ENCODE measurements around the gene KHK. TPM values are rescaled to one million over a fixed set of nuclear protein-coding genes. Genes with fewer than 3 reads are reported as not detected.

The KHK gene
- total RNA-seq, 1 donor from 2014 or later = 5.3 TPM

DNA sequence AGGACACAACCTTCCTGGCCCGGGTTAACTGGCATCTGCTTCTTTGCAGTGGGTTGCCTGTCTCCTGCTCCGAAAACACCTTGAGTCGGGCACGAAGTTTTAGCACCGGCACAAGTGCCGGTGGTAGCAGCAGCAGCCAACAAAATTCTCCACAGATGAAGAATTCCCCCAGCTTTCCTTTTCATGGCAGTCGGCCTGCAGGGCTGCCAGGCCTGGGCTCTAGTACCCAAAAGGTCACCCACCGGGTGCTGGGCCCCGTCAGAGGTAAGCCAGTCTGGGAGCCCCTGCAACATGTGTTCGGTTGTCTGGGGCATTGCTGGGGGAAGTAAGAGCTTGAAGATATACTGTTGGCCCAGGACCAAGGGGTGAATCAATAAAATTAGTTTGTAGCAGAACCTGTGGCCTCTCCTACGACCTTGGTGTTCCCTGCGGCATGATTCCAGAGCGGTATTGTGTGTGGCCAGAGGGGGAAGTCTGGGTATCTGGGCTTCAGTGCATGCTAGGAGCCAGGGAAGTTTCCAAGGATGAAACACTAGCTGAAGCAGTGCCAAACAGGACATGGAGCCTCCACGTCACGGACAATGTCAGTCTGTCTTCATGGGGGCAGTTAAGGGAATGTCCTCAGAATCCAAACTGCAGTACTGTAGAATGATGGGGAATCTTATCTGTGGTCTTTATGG, 27.3 kb upstream of the KHK start:
- Mint-ChIP-seq H3K9me3 (ENCODE audit: unreplicated experiment) (no peaks in the 10 kb centered on the region), H3K4me1 (ENCODE audit: low read depth, unreplicated experiment) (no peaks in the 10 kb centered on the region), H3K36me3 (ENCODE audit: unreplicated experiment) (peaks cover 5% of the 10 kb centered on the region), H3K27ac (ENCODE audit: unreplicated experiment) (no peak overlapping the region), H3K4me3 (ENCODE audit: unreplicated experiment) (no peak overlapping the region), H3K27me3 (ENCODE audit: unreplicated experiment) (no peaks in the 10 kb centered on the region)
- no peak for DNase-seq
- TF ChIP-seq, protein P1, sequence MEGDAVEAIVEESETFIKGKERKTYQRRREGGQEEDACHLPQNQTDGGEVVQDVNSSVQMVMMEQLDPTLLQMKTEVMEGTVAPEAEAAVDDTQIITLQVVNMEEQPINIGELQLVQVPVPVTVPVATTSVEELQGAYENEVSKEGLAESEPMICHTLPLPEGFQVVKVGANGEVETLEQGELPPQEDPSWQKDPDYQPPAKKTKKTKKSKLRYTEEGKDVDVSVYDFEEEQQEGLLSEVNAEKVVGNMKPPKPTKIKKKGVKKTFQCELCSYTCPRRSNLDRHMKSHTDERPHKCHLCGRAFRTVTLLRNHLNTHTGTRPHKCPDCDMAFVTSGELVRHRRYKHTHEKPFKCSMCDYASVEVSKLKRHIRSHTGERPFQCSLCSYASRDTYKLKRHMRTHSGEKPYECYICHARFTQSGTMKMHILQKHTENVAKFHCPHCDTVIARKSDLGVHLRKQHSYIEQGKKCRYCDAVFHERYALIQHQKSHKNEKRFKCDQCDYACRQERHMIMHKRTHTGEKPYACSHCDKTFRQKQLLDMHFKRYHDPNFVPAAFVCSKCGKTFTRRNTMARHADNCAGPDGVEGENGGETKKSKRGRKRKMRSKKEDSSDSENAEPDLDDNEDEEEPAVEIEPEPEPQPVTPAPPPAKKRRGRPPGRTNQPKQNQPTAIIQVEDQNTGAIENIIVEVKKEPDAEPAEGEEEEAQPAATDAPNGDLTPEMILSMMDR (IDR thresholded peaks at IDR 0.05; ENCODE audit: partially characterized antibody, unreplicated experiment) = no peak

DNA sequence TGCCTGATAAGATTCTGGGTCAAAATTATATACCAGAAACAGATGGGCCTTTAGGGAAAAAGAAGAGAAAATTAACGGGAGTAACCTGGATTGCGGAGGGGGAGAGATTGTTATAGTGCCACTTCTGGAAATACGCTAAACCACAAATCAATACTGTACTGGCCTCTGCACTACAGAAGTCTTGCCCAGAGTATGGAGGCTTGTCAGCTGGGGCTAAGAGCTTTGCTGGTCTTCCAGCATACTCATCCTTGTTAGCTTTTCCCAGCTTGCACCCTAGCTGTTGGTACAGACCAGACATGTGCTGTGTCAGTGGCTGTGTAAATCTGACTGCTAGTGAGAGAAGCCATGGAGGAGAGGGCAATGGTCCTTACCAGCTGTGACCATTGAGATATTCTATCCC, 26.2 kb upstream of the KHK start:
- H3K36me3 Mint-ChIP-seq (ENCODE audit: unreplicated experiment) = peaks cover 5% of the 10 kb centered on the region
- DNase-seq = no peak
- H3K4me3 Mint-ChIP-seq (ENCODE audit: unreplicated experiment) = no peak overlapping the region
- no peaks in the 10 kb centered on the region for H3K9me3 Mint-ChIP-seq (ENCODE audit: unreplicated experiment)
- TF ChIP-seq, protein P1 (IDR thresholded peaks at IDR 0.05; ENCODE audit: partially characterized antibody, unreplicated experiment) = no peak
- peaks cover 1% of the 10 kb centered on the region for H3K4me1 Mint-ChIP-seq (ENCODE audit: low read depth, unreplicated experiment)
- H3K27me3 Mint-ChIP-seq (ENCODE audit: unreplicated experiment) = no peaks in the 10 kb centered on the region
- H3K27ac Mint-ChIP-seq (ENCODE audit: unreplicated experiment) = no peak overlapping the region

DNA sequence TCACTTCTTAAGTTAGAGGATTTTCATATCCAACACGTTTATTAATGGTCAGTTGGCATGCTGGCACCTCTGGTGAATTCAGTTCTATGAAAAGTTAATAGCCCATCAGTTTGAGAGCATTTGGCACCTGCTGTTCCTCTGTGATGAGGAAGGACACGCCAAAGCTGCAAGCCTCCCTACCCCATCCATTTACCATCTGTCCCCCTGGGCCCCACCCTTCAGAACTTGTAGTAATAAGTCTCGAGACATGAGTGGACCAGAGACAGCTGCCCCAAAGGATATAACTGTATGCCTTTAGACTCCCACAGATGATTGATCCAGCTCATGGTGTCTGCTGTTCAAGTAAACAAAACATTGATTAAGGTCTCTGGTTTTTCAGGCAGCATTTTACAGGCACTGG, 21.4 kb upstream of the KHK start:
- peaks cover 5% of the 10 kb centered on the region for H3K36me3 Mint-ChIP-seq (ENCODE audit: unreplicated experiment)
- no peak overlapping the region for H3K4me3 Mint-ChIP-seq (ENCODE audit: unreplicated experiment)
- peaks cover 7% of the 10 kb centered on the region for H3K9me3 Mint-ChIP-seq (ENCODE audit: unreplicated experiment)
- TF ChIP-seq, protein P1 (IDR thresholded peaks at IDR 0.05; ENCODE audit: partially characterized antibody, unreplicated experiment) = no peak
- peaks cover 1% of the 10 kb centered on the region for H3K27me3 Mint-ChIP-seq (ENCODE audit: unreplicated experiment)
- no peak overlapping the region for H3K27ac Mint-ChIP-seq (ENCODE audit: unreplicated experiment)
- DNase-seq = no peak
- peaks cover 19% of the 10 kb centered on the region for H3K4me1 Mint-ChIP-seq (ENCODE audit: low read depth, unreplicated experiment)

DNA sequence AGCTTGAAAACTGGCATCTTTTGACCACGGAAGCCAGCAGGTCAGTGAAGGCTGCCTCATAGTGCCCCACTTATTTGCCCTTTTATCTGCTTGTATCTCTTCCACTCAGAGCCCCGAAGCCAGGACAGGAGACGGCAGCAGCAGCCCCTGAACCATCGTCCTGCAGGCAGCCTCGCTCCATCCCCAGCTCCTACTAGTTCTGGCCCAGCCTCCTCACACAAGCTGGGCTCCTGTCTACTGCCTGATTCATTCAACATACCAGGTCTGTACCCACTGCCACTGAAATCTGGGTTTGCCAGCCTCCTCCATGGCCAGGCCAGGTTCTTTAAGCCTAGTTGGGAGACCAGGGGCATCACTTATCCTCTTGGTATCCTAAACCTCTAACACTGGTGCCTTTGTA, 19.2 kb upstream of the KHK start:
- H3K27me3 Mint-ChIP-seq (ENCODE audit: unreplicated experiment) = peaks cover 4% of the 10 kb centered on the region
- TF ChIP-seq, protein P1 (IDR thresholded peaks at IDR 0.05; ENCODE audit: partially characterized antibody, unreplicated experiment) = no peak
- H3K27ac Mint-ChIP-seq (ENCODE audit: unreplicated experiment) = no peak overlapping the region
- H3K4me1 Mint-ChIP-seq (ENCODE audit: low read depth, unreplicated experiment) = peaks cover 25% of the 10 kb centered on the region
- no peak for DNase-seq
- peaks cover 9% of the 10 kb centered on the region for H3K9me3 Mint-ChIP-seq (ENCODE audit: unreplicated experiment)
- H3K4me3 Mint-ChIP-seq (ENCODE audit: unreplicated experiment) = no peak overlapping the region
- H3K36me3 Mint-ChIP-seq (ENCODE audit: unreplicated experiment) = peaks cover 5% of the 10 kb centered on the region

DNA sequence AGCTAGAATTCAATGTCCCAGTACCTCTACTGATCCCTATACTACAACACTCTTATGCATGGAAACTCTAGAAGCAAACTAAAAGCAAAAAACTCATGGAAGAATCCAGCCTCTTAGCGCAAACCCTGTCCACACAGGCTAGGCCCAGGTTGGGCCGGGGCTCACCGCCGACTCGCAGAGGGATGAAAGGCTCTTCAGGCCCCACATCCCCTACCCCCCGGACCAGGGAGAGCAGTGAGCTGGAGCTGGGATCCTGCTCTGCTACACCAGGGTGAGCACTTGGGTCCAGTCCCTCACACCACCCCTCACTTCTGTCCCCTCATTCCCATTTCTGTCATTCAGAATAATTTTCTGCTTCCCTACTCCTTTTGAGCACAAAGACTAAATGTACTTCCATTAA, 17.1 kb upstream of the KHK start:
- Mint-ChIP-seq H3K4me1 (ENCODE audit: low read depth, unreplicated experiment) (peaks cover 25% of the 10 kb centered on the region), H3K4me3 (ENCODE audit: unreplicated experiment) (peak overlapping the region; percentile 50), H3K27me3 (ENCODE audit: unreplicated experiment) (peaks cover 4% of the 10 kb centered on the region), H3K27ac (ENCODE audit: unreplicated experiment) (no peak overlapping the region), H3K36me3 (ENCODE audit: unreplicated experiment) (no peaks in the 10 kb centered on the region), H3K9me3 (ENCODE audit: unreplicated experiment) (peaks cover 12% of the 10 kb centered on the region)
- no peak for DNase-seq
- TF ChIP-seq, protein P1 (IDR thresholded peaks at IDR 0.05; ENCODE audit: partially characterized antibody, unreplicated experiment) = no peak
